ENCODE data around the gene PHC3. TPM values are rescaled to one million over a fixed set of nuclear protein-coding genes. Genes with fewer than 3 reads are reported as not detected.

PHC3 gene
- total and polyA plus RNA-seq, 3 donors from 2014 or later = 24.8 to 96.1 (median 93.5) TPM

DNA sequence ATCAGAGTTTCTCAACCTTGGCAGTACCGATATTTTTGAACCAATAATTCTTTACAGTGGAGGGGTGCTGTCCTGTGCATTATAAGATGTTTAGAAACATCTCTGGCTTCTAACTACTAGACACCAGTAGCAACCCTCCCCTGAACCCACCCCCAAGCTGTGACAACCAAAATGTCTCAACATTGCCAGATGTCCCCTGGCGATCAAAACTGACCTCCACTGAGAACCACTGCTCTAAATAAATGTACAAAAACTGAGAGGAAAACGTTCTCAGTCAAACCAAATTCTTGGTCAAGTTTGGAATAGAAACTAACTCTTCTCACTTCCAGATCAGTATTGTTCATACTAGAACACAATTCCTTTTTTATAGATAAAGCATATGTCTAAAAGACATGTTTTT lies 85.2 kb downstream of the PHC3 start:
- TF ChIP-seq POLR2A (IDR thresholded peaks at IDR 0.05) = no peak
- TF ChIP-seq, protein P1, sequence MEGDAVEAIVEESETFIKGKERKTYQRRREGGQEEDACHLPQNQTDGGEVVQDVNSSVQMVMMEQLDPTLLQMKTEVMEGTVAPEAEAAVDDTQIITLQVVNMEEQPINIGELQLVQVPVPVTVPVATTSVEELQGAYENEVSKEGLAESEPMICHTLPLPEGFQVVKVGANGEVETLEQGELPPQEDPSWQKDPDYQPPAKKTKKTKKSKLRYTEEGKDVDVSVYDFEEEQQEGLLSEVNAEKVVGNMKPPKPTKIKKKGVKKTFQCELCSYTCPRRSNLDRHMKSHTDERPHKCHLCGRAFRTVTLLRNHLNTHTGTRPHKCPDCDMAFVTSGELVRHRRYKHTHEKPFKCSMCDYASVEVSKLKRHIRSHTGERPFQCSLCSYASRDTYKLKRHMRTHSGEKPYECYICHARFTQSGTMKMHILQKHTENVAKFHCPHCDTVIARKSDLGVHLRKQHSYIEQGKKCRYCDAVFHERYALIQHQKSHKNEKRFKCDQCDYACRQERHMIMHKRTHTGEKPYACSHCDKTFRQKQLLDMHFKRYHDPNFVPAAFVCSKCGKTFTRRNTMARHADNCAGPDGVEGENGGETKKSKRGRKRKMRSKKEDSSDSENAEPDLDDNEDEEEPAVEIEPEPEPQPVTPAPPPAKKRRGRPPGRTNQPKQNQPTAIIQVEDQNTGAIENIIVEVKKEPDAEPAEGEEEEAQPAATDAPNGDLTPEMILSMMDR (IDR thresholded peaks at IDR 0.05) = no peak
- DNase-seq = no peak
- Histone ChIP-seq H3K9me3 (no peaks in the 10 kb centered on the region), H3K4me3 (no peak overlapping the region), H3K27ac (no peak overlapping the region), H3K27me3 (no peaks in the 10 kb centered on the region), H3K4me1 (no peaks in the 10 kb centered on the region), H3K36me3 (ENCODE audit: low read depth, missing control alignments) (no peaks in the 10 kb centered on the region)
- WGBS, 2 donors = 90 to 92% methylated on average over 3 of the region's 3 CpGs
- intact Hi-C loops (cut with DNase I; ENCODE audit: low total_unique reads) = no loop called here

DNA sequence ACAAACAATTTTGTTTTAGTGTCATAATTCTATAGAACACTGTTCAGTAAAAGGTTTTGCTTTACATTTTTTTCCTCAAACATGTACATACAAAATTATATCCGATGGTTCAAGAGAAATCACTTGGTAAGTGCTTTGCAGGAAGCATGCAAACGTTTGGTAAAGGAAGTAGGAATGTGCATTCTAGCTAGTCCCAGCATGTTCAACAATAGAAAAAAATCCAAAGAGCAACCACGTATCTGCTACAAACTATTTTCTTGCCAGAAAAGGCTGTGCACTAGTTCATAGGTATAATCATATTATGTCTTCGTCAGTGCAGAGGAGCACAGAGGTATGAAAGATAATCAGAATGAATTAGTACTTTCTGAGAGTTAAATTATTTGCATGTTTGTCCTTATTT lies 85.8 kb downstream of the PHC3 start:
- intact Hi-C loops (cut with DNase I; ENCODE audit: low total_unique reads) = no loop called here
- TF ChIP-seq, protein P1 (IDR thresholded peaks at IDR 0.05) = no peak
- TF ChIP-seq POLR2A (IDR thresholded peaks at IDR 0.05) = no peak
- Histone ChIP-seq H3K36me3 (ENCODE audit: low read depth, missing control alignments) (no peaks in the 10 kb centered on the region), H3K27me3 (no peaks in the 10 kb centered on the region), H3K4me3 (no peak overlapping the region), H3K27ac (no peak overlapping the region), H3K4me1 (no peaks in the 10 kb centered on the region), H3K9me3 (no peaks in the 10 kb centered on the region)
- 79 to 82% methylated on average over 4 of the region's 4 CpGs for WGBS, 2 donors
- no peak for DNase-seq

DNA sequence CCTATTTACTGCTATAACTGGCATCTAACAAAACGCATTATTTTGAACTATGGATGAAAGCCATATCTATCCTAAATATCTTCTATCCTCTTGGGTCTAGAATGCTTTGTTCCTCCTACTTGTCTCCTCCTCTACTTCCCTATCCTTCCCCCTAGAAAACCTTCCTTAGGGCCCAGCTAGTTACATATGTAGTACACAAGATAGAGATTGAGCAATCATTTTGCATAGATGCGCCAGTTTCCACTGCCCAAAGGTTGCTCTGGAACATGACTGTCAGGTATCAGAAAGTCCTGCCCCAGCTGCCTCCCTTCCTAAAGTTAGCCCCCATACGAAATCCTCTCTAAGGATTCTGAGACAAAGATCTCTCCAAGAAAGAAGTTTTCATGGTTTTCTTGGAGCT lies 88.6 kb downstream of the PHC3 start:
- Histone ChIP-seq H3K27me3 (no peaks in the 10 kb centered on the region), H3K4me1 (no peaks in the 10 kb centered on the region), H3K36me3 (ENCODE audit: low read depth, missing control alignments) (no peaks in the 10 kb centered on the region), H3K4me3 (no peak overlapping the region), H3K27ac (no peak overlapping the region), H3K9me3 (no peaks in the 10 kb centered on the region)
- WGBS, 2 donors = 89 to 95% methylated on average over 3 of the region's 3 CpGs
- no peak for DNase-seq
- TF ChIP-seq POLR2A (IDR thresholded peaks at IDR 0.05) = no peak
- TF ChIP-seq, protein P1 (IDR thresholded peaks at IDR 0.05) = no peak
- intact Hi-C loops (cut with DNase I; ENCODE audit: low total_unique reads) = no loop called here

DNA sequence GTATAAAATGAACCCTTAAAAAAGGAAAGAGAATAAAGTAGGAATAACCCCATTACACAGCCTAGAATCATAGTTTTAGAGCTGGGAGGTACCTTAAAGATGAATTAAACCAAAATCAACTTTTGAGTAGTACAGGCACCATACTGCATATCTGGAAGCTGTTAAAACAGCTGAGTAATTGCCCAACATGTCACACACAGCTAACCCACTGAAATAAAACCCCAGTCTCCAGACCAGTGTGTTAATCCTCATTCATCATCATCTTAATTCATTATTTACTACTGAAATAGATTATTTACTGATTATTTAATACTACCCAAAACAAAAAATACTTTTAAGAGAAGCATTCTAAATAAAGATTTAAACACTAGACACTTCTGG lies 90.9 kb downstream of the PHC3 start:
- intact Hi-C loops (cut with DNase I; ENCODE audit: low total_unique reads) = no loop called here

More for the DNA sequence above, 90.9 kb downstream of the PHC3 start:
- no peaks in the 10 kb centered on the region for H3K27me3 ChIP-seq
- no peaks in the 10 kb centered on the region for H3K36me3 ChIP-seq (ENCODE audit: low read depth, missing control alignments)
- no peaks in the 10 kb centered on the region for H3K9me3 ChIP-seq
- no peaks in the 10 kb centered on the region for H3K4me1 ChIP-seq
- no peak overlapping the region for H3K27ac ChIP-seq
- DNase-seq = no peak
- no peak overlapping the region for H3K4me3 ChIP-seq
- TF ChIP-seq POLR2A (IDR thresholded peaks at IDR 0.05) = no peak
- TF ChIP-seq, protein P1 (IDR thresholded peaks at IDR 0.05) = no peak
